NCI-H146 treated with DMSO at 0.1 percent for 48 hours (cell line): ENCODE measurements around the gene VANGL2.

Experiments
- DNase-seq: peaks from one replicate; lab custom pipeline; 2025; ENCODE audit not compliant: unreplicated experiment; lab: John Stamatoyannopoulos, UW

Gene VANGL2

GRCh38 chr1:160459056-160459455 lies 58.7 kb downstream of the VANGL2 start:
- no peak for DNase-seq

- DNase-seq, result no peak
Measured at GRCh38 chr1:160459687-160460086, 59.3 kb downstream of the VANGL2 start.

- DNase-seq, result no peak
Measured at GRCh38 chr1:160460214-160460642, 59.9 kb downstream of the VANGL2 start.

GRCh38 chr1:160460683-160461287 lies 60.4 kb downstream of the VANGL2 start:
- DNase-seq, result no peak

GRCh38 chr1:160465123-160465522 lies 64.8 kb downstream of the VANGL2 start:
- DNase-seq, result no peak

GRCh38 chr1:160466961-160467360 lies 66.6 kb downstream of the VANGL2 start:
- DNase-seq, result no peak

GRCh38 chr1:160467576-160467975 lies 67.2 kb downstream of the VANGL2 start:
- DNase-seq, result no peak

- no peak for DNase-seq
Measured at GRCh38 chr1:160471253-160471652, 70.9 kb downstream of the VANGL2 start.

GRCh38 chr1:160472112-160472511 lies 71.7 kb downstream of the VANGL2 start:
- no peak for DNase-seq

- DNase-seq, result no peak
Measured at GRCh38 chr1:160474392-160475242, 74.3 kb downstream of the VANGL2 start.
